Epithelial cell of esophagus (primary cell): Measurements from ENCODE around the gene NKTR.
"Not testable (repeated sequence)": the region's sequence is repeated elsewhere in the genome, so short reads cannot be mapped to it uniquely, and the experiment has no call there.

Source experiments
- DNase-seq: peaks from one replicate; pipeline ENCODE4 v3.0.0; 2010; ENCODE audit warnings: low read depth
- H3K4me3 ChIP-seq: 2 replicates; pipeline ENCODE4 v1.5.1; 2011; ENCODE audit warnings: mild to moderate bottlenecking, low read length, control low read depth
- CTCF ChIP-seq: IDR thresholded peaks from 2 replicates; pipeline ENCODE4 v1.5.1; 2011; ENCODE audit warnings: low read depth, mild to moderate bottlenecking, low read length, control low read depth, inconsistent platforms; ENCODE audit not compliant: insufficient read depth; ENCODE audit errors: missing control alignments

The NKTR gene

GRCh38 chr3:42588625-42589024, 11.9 kb upstream of the NKTR start:
- DNase-seq = peak; percentile 63
- no peak for TF ChIP-seq CTCF

GRCh38 chr3:42589382-42590109, 10.9 kb upstream of the NKTR start:
- H3K4me3 ChIP-seq = no peak overlapping the region
- no peak for TF ChIP-seq CTCF
- DNase-seq = no peak

More at GRCh38 chr3:42588625-42589024, 11.9 kb upstream of the NKTR start:
- no peak overlapping the region for H3K4me3 ChIP-seq

- no peak for DNase-seq
- peak overlapping the region; percentile 68 for H3K4me3 ChIP-seq
- no peak for TF ChIP-seq CTCF
These were observed 9.3 kb upstream of the NKTR start for GRCh38 chr3:42590989-42591756.

GRCh38 chr3:42591811-42592210, 8.7 kb upstream of the NKTR start:
- no peak for DNase-seq
- peak overlapping the region; percentile 68 for H3K4me3 ChIP-seq
- TF ChIP-seq CTCF = no peak

GRCh38 chr3:42593635-42594034, 6.9 kb upstream of the NKTR start:
- no peak for TF ChIP-seq CTCF
- no peak overlapping the region for H3K4me3 ChIP-seq
- DNase-seq = no peak

- DNase-seq = no peak
- H3K4me3 ChIP-seq = no peak overlapping the region
- TF ChIP-seq CTCF = no peak
These were observed 4.8 kb upstream of the NKTR start for GRCh38 chr3:42595682-42596081.

GRCh38 chr3:42597098-42597497, 3.4 kb upstream of the NKTR start:
- DNase-seq, H3K4me3 ChIP-seq: not testable (repeated sequence)
